ENCODE measurements around the gene CHST8.
A peak's percentile ranks its signal among the peaks of the same experiment; 100 is the strongest.
"Not testable (repeated sequence)": the region's sequence is repeated elsewhere in the genome, so short reads cannot be mapped to it uniquely, and the experiment has no call there.

Gene CHST8

GRCh38 chr19:33815380-33816340 lies 193.9 kb downstream of the CHST8 start:
- no peak for DNase-seq (ENCODE audit: low read depth)
- no peak overlapping the region for H3K4me3 ChIP-seq (ENCODE audit: low read depth, low read length)
- in situ Hi-C loops (cut with HindIII; ENCODE audit: low sequenced_read_pairs), result loop anchor here (5.0 kb wide), 1 partner anchor 93 kb away; no protein-coding TSS in a partner anchor
- TF ChIP-seq CTCF (IDR thresholded peaks at IDR 0.05; ENCODE audit: low read depth, low read length, missing control alignments), result no peak

DNA sequence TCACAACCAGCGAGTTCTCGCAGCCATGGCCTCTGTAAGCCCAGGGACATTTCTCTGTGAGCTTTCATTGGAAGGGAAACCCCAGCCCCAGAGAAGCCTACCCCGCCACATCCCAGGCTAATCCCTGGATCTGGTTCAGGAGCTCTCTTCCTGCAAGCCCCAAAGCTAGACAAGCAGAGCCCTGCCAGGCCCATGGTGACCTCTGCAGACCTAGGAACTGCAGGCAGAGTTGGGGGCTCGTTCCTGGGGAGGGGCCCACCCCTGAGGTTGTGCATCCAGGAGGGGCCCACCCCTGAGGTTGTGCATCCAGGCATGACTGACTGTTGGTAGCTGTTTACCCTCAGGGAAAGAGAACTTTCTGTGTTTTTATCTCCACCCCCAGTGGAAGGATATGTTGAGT lies 196.7 kb downstream of the CHST8 start:
- DNase-seq (ENCODE audit: low read depth), result no peak
- in situ Hi-C loops (cut with HindIII; ENCODE audit: low sequenced_read_pairs), result loop anchor here (5.0 kb wide), 1 partner anchor 96 kb away; no protein-coding TSS in a partner anchor
- no peak for TF ChIP-seq CTCF (IDR thresholded peaks at IDR 0.05; ENCODE audit: low read depth, low read length, missing control alignments)
- no peak overlapping the region for H3K4me3 ChIP-seq (ENCODE audit: low read depth, low read length)

DNA sequence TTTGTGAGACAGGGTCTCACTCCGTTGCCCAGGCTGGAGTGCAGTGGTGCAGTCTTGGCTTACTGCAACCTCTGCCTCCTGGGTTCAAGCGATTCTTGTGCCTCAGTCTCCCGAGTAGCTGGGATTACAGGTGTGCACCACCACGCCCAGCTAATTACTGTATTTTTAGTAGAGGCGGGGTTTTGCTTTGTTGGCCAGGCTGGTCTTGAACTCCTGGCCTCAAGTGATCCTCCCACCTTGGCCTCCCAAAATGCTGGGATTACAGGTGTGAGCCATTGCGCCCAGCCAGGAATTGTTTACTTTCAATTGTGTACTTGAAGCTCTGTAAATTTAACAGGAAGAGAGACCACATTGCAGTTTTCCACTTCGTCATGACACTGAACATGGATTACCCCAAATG lies 197.3 kb downstream of the CHST8 start:
- H3K4me3 ChIP-seq (ENCODE audit: low read depth, low read length); DNase-seq (ENCODE audit: low read depth): not testable (repeated sequence)
- in situ Hi-C loops (cut with HindIII; ENCODE audit: low sequenced_read_pairs), result loop anchor here (5.0 kb wide), 1 partner anchor 97 kb away; no protein-coding TSS in a partner anchor

DNA sequence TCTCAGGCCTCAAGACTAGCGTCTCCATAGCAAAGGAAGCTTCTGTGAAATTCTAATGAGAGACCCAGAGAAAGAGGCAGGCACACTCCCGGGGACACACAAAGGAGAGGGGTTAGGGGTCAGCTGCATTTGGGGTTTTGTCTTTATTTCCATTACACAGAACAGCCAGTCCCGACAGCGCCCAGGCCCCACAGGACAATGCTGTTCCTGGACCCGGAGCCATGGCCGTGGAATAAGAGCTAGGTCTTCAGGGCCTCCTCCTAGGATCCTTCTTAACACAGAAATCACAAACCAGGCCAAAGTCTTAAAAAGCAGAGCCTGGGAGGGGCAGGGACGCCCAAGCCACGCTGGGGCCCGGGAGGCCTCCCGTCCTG lies 197.7 kb downstream of the CHST8 start:
- no peak for TF ChIP-seq CTCF (IDR thresholded peaks at IDR 0.05; ENCODE audit: low read depth, low read length, missing control alignments)
- peak overlapping the region; percentile 10 for H3K4me3 ChIP-seq (ENCODE audit: low read depth, low read length)
- no peak for DNase-seq (ENCODE audit: low read depth)
- in situ Hi-C loops (cut with HindIII; ENCODE audit: low sequenced_read_pairs), result loop anchor here (5.0 kb wide), 1 partner anchor 97 kb away; no protein-coding TSS in a partner anchor

GRCh38 chr19:33819880-33820781 lies 198.4 kb downstream of the CHST8 start:
- peak overlapping the region; percentile 10 for H3K4me3 ChIP-seq (ENCODE audit: low read depth, low read length)
- TF ChIP-seq CTCF (IDR thresholded peaks at IDR 0.05; ENCODE audit: low read depth, low read length, missing control alignments), result no peak
- DNase-seq (ENCODE audit: low read depth), result no peak
- in situ Hi-C loops (cut with HindIII; ENCODE audit: low sequenced_read_pairs), result loop anchor here (5.0 kb wide), 1 partner anchor 98 kb away; no protein-coding TSS in a partner anchor

DNA sequence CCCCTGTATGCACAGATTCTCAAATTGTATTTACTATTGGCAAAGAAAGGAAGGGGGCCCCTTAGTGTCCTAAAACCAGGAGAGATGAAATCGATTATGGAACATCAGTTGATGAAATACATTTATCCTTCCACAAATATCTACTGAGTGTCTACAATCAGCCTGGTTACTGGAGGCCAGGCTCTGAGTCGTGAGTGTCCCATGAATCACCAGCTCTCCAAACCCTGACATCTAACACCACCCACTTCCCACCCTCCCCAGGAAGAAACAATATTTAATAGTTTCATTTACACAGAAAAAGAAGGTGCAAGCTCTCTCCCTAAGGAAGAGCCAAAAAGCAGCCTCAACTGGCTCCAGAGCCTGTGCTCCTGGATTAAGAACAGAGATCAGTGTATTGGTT lies 200.1 kb downstream of the CHST8 start:
- in situ Hi-C loops (cut with HindIII; ENCODE audit: low sequenced_read_pairs), result no loop called here
- no peak overlapping the region for H3K4me3 ChIP-seq (ENCODE audit: low read depth, low read length)
- TF ChIP-seq CTCF (IDR thresholded peaks at IDR 0.05; ENCODE audit: low read depth, low read length, missing control alignments), result no peak
- DNase-seq (ENCODE audit: low read depth), result no peak
